ENCODE measurements around the gene SMYD3.

Gene SMYD3

DNA sequence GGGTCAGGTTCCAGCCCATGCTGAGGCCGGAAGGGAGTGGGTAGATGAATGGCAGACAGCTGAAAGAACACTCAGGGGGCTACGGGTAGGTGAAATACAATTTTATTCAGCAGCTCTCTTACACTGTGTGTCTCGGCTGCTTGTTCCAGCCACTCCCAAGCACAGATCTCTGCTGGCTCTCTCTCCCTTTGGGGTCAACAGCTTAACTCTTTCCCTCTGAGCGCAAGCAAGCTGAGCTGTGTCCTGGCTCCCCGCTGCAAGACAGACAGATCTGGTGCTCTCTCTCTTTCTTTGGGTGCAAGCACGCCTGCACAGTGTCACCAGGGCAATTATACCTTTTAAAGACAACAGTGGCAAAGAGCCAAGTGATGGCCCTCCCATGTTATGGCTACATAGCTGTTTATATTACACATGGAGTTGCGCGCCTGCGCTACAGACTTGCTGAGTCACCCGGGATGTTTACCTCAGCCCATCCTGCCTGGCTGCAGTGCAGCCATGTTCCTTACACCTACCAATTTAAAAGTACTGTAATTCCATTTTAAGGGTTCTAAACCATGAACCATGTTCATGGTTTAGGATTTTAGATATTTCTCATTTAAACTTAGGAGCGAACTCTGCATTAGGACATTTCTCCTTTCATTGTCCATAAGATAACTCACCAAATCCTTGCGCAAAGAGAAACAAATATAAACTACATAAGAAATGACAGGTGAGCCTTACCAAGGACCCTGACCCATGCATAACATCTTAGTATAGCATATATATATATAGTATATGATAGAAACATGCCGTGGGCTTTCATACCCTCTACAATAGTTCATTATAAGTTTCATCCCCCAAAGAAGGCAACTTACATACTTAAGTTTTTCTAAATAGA, 396.5 kb downstream of the SMYD3 start:
- no peak overlapping the region for H3K27ac ChIP-seq

GRCh38 chr1:246108278-246108925, 398.7 kb downstream of the SMYD3 start:
- Histone ChIP-seq H3K27me3 (ENCODE audit: control insufficient read depth, insufficient read depth, low read length) (no peaks in the 10 kb centered on the region), H3K79me2 (no peaks in the 10 kb centered on the region), H3K27ac (no peak overlapping the region), H3K9ac (no peak overlapping the region), H3K4me3 (ENCODE audit: low read depth, low read length) (no peak overlapping the region), H3K4me1 (no peaks in the 10 kb centered on the region), H3K9me3 (ENCODE audit: control insufficient read depth, low read length) (no peaks in the 10 kb centered on the region), H3K4me2 (ENCODE audit: low read length) (no peak overlapping the region), H3K36me3 (ENCODE audit: control insufficient read depth, insufficient read depth, low read length) (no peaks in the 10 kb centered on the region), H2AFZ (no peak overlapping the region)
- TF ChIP-seq, protein P1, sequence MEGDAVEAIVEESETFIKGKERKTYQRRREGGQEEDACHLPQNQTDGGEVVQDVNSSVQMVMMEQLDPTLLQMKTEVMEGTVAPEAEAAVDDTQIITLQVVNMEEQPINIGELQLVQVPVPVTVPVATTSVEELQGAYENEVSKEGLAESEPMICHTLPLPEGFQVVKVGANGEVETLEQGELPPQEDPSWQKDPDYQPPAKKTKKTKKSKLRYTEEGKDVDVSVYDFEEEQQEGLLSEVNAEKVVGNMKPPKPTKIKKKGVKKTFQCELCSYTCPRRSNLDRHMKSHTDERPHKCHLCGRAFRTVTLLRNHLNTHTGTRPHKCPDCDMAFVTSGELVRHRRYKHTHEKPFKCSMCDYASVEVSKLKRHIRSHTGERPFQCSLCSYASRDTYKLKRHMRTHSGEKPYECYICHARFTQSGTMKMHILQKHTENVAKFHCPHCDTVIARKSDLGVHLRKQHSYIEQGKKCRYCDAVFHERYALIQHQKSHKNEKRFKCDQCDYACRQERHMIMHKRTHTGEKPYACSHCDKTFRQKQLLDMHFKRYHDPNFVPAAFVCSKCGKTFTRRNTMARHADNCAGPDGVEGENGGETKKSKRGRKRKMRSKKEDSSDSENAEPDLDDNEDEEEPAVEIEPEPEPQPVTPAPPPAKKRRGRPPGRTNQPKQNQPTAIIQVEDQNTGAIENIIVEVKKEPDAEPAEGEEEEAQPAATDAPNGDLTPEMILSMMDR (IDR thresholded peaks at IDR 0.05): no peak

More for the DNA sequence above, 396.5 kb downstream of the SMYD3 start:
- no peaks in the 10 kb centered on the region for H3K36me3 ChIP-seq (ENCODE audit: control insufficient read depth, insufficient read depth, low read length)
- H3K9me3 ChIP-seq (ENCODE audit: control insufficient read depth, low read length): no peaks in the 10 kb centered on the region
- H3K4me1 ChIP-seq: no peaks in the 10 kb centered on the region
- no peak overlapping the region for H3K9ac ChIP-seq
- no peaks in the 10 kb centered on the region for H3K27me3 ChIP-seq (ENCODE audit: control insufficient read depth, insufficient read depth, low read length)
- TF ChIP-seq, protein P1 (IDR thresholded peaks at IDR 0.05): no peak
- no peaks in the 10 kb centered on the region for H3K79me2 ChIP-seq
- H3K4me2 ChIP-seq (ENCODE audit: low read length): no peak overlapping the region
- H3K4me3 ChIP-seq (ENCODE audit: low read depth, low read length): no peak overlapping the region
- H2AFZ ChIP-seq: no peak overlapping the region

DNA sequence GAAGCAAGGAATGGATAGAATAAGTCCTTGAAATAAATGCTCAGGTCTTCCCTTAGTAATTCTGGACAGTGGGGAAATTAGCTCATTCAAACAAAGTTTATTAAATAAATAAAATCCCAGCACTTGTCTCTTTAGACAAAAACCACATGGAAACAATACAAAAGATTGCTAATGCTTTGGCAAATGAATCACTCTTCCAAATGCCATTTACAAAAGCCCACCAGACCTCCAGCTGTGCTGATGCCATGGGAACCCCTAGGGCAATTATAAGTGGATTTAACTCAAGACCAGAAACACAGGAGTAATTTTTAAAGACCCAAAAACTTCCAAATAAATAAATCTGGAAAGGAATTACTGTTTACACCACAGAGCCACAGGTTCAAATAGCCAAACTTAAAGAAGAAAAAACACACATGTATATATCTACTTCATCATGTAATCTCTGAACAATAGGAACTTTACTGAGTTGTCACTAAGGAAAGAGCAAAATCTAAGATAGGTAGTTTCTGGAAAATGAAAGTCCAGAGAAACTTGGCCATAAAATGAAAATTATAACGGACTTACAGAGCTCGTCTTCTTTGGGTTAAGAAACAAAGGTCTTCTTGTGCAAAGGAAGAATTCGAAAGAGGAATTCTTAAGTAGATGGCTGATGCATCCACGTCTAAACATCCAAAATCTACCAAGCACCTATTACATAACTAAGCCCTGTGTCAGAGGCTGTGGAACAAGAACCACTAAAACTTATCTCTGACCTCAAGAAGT, 399.4 kb downstream of the SMYD3 start:
- H3K9me3 ChIP-seq (ENCODE audit: control insufficient read depth, low read length): no peaks in the 10 kb centered on the region
- H3K4me2 ChIP-seq (ENCODE audit: low read length): no peak overlapping the region
- no peak overlapping the region for H3K4me3 ChIP-seq (ENCODE audit: low read depth, low read length)
- H3K27ac ChIP-seq: no peak overlapping the region
- H3K4me1 ChIP-seq: no peaks in the 10 kb centered on the region
- no peaks in the 10 kb centered on the region for H3K79me2 ChIP-seq
- H3K27me3 ChIP-seq (ENCODE audit: control insufficient read depth, insufficient read depth, low read length): no peaks in the 10 kb centered on the region
- H3K9ac ChIP-seq: no peak overlapping the region
- TF ChIP-seq, protein P1 (IDR thresholded peaks at IDR 0.05): no peak
- no peak overlapping the region for H2AFZ ChIP-seq
- H3K36me3 ChIP-seq (ENCODE audit: control insufficient read depth, insufficient read depth, low read length): no peaks in the 10 kb centered on the region

- no peaks in the 10 kb centered on the region for H3K4me1 ChIP-seq
- no peak overlapping the region for H3K4me3 ChIP-seq (ENCODE audit: low read depth, low read length)
- no peak overlapping the region for H3K9ac ChIP-seq
- no peak overlapping the region for H2AFZ ChIP-seq
- TF ChIP-seq, protein P1 (IDR thresholded peaks at IDR 0.05): no peak
- no peaks in the 10 kb centered on the region for H3K36me3 ChIP-seq (ENCODE audit: control insufficient read depth, insufficient read depth, low read length)
- H3K27me3 ChIP-seq (ENCODE audit: control insufficient read depth, insufficient read depth, low read length): no peaks in the 10 kb centered on the region
- no peak overlapping the region for H3K4me2 ChIP-seq (ENCODE audit: low read length)
- H3K27ac ChIP-seq: no peak overlapping the region
- H3K79me2 ChIP-seq: no peaks in the 10 kb centered on the region
- no peaks in the 10 kb centered on the region for H3K9me3 ChIP-seq (ENCODE audit: control insufficient read depth, low read length)
These were observed 400.7 kb downstream of the SMYD3 start for GRCh38 chr1:246106342-246106763.
